ENCODE measurements around the gene PHTF1.

Gene PHTF1

GRCh38 chr1:113759333-113760101 is at the start of gene PHTF1:
PHTF1 (minus strand) TSS chr1:113759486; CDS start chr1:113758703, 783 bp downstream.
- DNase-seq (ENCODE audit: low spot score) = peak; percentile 55

- DNase-seq (ENCODE audit: low spot score) = no peak
Observed at GRCh38 chr1:113808450-113809195, 49.3 kb upstream of the PHTF1 start.

GRCh38 chr1:113805639-113806038 is 46.4 kb upstream of the PHTF1 start:
- no peak for DNase-seq (ENCODE audit: low spot score)

- DNase-seq (ENCODE audit: low spot score) = no peak
Observed at GRCh38 chr1:113805256-113805531, 45.9 kb upstream of the PHTF1 start.

GRCh38 chr1:113804421-113805255 is 45.4 kb upstream of the PHTF1 start:
- DNase-seq (ENCODE audit: low spot score) = no peak

- DNase-seq (ENCODE audit: low spot score) = no peak
Observed at GRCh38 chr1:113802367-113803007, 43.2 kb upstream of the PHTF1 start.

- no peak for DNase-seq (ENCODE audit: low spot score)
Observed at GRCh38 chr1:113800487-113800886, 41.2 kb upstream of the PHTF1 start.

GRCh38 chr1:113797472-113797871 is 38.2 kb upstream of the PHTF1 start:
- no peak for DNase-seq (ENCODE audit: low spot score)

GRCh38 chr1:113793878-113794834 is 34.9 kb upstream of the PHTF1 start:
- DNase-seq (ENCODE audit: low spot score) = no peak

GRCh38 chr1:113792986-113793385 is 33.7 kb upstream of the PHTF1 start:
- no peak for DNase-seq (ENCODE audit: low spot score)

DNA sequence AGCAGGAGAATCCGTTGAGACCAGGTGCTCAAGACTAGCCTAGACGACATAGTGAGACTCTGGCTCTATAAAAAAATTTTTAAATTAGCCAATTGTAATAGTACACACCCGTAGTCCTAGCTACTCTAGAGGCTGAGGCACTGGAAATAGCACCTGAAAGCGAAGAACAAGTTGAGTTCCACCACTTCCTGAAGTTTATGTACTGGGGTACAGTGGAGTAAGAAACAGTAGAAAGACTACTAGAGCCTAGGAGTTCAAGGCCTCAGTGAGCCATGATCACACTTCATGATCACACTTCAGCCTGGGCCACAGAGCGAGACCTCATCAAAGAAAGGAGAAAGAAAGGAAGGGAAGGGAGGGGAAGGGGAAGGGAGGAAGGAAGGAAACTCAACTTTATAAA is 33.2 kb upstream of the PHTF1 start:
- DNase-seq (ENCODE audit: low spot score) = no peak

DNA sequence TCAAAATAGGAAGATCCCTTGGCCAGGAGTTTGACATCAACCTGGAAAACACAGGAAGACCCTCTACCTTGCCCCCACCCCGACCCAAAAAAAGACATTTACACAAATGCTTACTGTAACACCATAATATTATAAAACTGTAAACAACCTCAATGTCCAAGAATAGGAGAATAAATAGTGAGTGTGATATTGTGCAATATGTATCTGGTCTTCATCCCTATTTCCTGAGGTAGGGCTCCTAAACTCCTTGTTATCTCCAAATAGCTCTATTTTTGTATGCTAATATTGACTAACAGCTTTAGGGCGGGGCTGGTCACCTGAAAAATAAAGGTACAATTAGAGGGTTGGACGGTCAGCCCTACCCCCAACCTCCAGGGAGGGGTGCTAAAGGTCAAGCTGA is 29.5 kb upstream of the PHTF1 start:
- no peak for DNase-seq (ENCODE audit: low spot score)

DNA sequence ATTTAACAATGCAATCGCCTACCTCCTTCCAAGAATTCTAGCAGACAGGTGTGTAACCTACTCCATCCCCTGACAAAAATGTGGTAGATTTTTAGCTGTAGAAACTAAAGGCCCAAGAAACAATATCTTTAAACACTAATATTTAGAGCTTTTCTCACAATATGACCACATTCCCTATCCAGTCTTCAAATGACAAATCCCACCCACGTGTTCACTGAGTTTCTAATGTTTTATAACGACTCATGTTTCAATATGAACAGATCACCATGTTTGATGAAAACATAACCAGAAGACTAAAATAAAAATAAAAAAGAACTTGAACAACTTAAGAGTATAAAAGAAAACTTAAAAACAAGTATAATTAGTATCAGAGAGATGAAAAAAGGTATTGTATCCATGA is 28.4 kb upstream of the PHTF1 start:
- no peak for DNase-seq (ENCODE audit: low spot score)

GRCh38 chr1:113786069-113786468 is 26.8 kb upstream of the PHTF1 start:
- no peak for DNase-seq (ENCODE audit: low spot score)

GRCh38 chr1:113784104-113784779 is 25.0 kb upstream of the PHTF1 start:
- peak; percentile 80 for DNase-seq (ENCODE audit: low spot score)

DNA sequence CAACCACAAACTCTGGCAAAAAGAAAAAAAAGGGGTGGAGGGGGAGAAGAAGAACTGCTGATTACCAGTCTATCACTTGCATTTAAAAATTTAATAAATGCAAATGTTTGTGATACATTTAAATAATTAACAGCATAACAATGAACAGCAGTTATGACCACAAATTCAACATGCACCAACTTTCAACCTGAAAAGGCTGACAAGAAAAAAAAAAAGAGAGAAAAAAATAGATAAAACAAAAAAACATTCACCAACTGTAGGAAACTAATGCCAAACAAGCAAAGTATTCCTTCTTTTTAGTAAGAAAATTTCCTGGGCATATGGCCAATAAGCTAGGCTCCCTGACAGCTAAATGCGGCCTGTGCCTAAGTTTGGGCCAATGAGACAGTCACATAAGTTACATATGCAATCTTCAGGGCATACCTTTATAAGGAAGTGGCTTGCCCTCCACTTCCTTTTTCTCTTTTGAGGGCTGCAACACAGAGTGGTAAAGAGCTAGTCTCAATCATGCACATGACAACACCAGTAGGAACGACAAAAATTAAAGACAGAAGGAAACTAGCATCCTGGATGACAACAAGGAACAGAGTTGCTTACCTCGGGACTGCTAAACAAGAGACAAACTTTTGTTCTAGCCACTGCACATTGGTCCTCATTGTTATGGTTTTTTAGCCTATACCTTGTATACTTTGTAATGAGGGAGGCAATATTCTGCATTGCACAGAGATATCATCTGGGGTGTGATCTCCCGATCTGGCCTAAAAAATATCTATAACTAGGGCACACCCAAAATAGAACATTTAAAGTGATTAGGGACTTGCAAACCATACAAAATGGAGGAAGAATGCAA is 24.2 kb upstream of the PHTF1 start:
- peak; percentile 69 for DNase-seq (ENCODE audit: low spot score)

DNA sequence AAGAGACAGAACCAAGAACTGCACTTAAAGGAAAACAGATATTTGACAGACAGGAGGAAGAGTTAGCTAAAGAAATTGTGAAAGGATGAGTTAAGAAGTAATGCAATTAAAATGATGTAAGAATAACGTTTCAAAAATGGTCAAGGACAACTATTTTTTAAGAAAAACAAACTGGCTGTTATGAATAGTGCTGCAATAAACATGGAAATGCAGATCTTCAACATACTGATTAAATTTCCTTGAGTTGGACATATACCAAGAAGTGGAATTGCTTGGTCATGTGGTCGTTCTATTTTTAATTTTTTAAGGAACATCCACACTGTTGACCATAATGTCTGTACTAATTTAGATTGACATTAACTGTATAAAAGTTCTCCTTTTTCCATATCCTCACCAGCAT is 23.1 kb upstream of the PHTF1 start:
- DNase-seq (ENCODE audit: low spot score) = no peak

DNA sequence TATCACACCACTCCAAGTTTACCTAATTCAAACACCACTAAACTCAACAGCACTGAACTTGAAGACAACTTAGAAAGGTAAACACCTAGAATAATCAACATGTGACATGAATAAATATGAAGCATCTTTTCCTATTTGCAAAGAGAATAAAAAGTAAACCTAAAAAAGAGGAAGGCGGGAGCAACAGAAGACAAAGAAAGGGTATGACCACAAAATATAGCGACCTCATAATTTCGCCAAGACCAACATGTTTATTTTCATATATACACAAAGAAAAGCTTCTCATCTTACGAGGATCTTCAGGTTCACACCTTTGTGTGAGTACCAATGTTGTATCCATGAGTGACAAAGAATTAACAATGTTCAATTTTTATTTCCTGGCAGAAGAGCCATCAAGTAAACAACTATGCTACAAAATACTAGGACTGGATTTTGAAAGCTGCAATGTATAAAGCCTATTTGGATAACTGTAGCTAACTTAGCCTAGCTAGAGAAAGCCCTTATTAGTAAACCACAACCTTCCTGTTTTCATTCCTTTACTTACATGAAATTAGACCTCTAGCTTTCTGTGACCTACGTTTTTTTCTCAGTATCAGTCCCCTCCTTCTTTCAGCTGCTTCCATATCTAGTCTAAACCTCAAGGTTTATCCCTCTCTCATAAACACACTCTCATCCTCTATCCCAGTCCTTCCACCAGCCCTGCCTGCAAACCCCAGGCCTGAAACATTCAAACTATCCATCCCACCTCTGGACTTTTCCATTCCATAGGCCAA is 21.3 kb upstream of the PHTF1 start:
- peak; percentile 40 for DNase-seq (ENCODE audit: low spot score)

DNA sequence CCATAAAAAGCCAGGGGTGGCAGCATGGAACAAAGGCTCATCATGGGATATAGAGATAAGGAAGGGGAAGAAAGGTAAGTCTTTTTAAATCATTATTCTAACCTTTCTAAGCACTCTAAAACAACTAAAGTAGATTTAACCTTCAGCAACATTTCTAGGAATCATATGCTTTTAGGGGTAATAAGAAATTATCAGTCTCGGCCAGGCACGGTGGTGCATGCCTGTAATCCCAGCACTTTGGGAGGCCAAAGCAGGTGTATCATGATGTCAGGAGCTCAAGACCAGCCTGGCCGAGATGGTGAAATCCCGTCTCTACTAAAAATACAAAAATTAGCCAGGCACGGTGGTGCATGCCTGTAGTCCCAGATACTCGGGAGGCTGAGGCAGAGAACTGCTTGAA is 20.3 kb upstream of the PHTF1 start:
- DNase-seq (ENCODE audit: low spot score) = no peak

All from CD4-positive, alpha-beta T cell treated with Interleukin-15 for 4 hours (primary cell).